Ureter (tissue), 1 donor: ENCODE data around the gene CREBL2. TPM values are rescaled to one million over a fixed set of nuclear protein-coding genes. Genes with fewer than 3 reads are reported as not detected.
"Not testable (repeated sequence)": the region's sequence is repeated elsewhere in the genome, so short reads cannot be mapped to it uniquely, and the experiment has no call there.

ENCODE experiments used
- DNase-seq: peaks from one replicate; pipeline ENCODE4 v3.0.0-alpha.2; 2020; ENCODE audit warnings: low spot score
- total RNA-seq: library from RNA; stranded (reverse); gene quantifications from one replicate; pipeline ENCODE4 v1.2.4, GENCODE V29; 2023
- donor health status: DM: yes; HTN: yes; CAD: no.

CREBL2 gene
- total RNA-seq = 26.6 TPM

- peak; percentile 95 for DNase-seq
These were observed at the start of gene CREBL2 for GRCh38 chr12:12611512-12612306. CREBL2 (plus strand) TSS chr12:12611876; CDS start chr12:12612173, 297 bp downstream.

GRCh38 chr12:12562016-12562483, 49.6 kb upstream of the CREBL2 start:
- peak; percentile 47 for DNase-seq

- DNase-seq = peak; percentile 92
These were observed 49.0 kb upstream of the CREBL2 start, which contains the start of gene DUSP16 for GRCh38 chr12:12562585-12563261. DUSP16 (minus strand) TSS chr12:12562863; CDS start chr12:12521098, 41,765 bp downstream.

GRCh38 chr12:12563290-12563928, 48.3 kb upstream of the CREBL2 start:
- no peak for DNase-seq

- DNase-seq = no peak
These were observed 46.8 kb upstream of the CREBL2 start for GRCh38 chr12:12564911-12565310.

GRCh38 chr12:12565971-12566370, 45.7 kb upstream of the CREBL2 start:
- not testable (repeated sequence) for DNase-seq

- no peak for DNase-seq
These were observed 39.0 kb upstream of the CREBL2 start for GRCh38 chr12:12572659-12573058.

GRCh38 chr12:12577786-12578185, 33.9 kb upstream of the CREBL2 start:
- DNase-seq = no peak

GRCh38 chr12:12580716-12581115, 31.0 kb upstream of the CREBL2 start:
- DNase-seq = not testable (repeated sequence)

- peak; percentile 29 for DNase-seq
These were observed 29.3 kb upstream of the CREBL2 start for GRCh38 chr12:12582193-12582881.

GRCh38 chr12:12582895-12583303, 28.8 kb upstream of the CREBL2 start:
- DNase-seq = peak; percentile 68

- peak; percentile 30 for DNase-seq
These were observed 28.0 kb upstream of the CREBL2 start for GRCh38 chr12:12583510-12584178.

- no peak for DNase-seq
These were observed 26.4 kb upstream of the CREBL2 start for GRCh38 chr12:12585115-12585863.

GRCh38 chr12:12586879-12587675, 24.6 kb upstream of the CREBL2 start:
- no peak for DNase-seq

- no peak for DNase-seq
These were observed 23.8 kb upstream of the CREBL2 start for GRCh38 chr12:12587878-12588277.

GRCh38 chr12:12588436-12588835, 23.2 kb upstream of the CREBL2 start:
- not testable (repeated sequence) for DNase-seq

- no peak for DNase-seq
These were observed 20.7 kb upstream of the CREBL2 start for GRCh38 chr12:12590961-12591360.

GRCh38 chr12:12592930-12593329, 18.7 kb upstream of the CREBL2 start:
- no peak for DNase-seq

GRCh38 chr12:12595929-12596328, 15.7 kb upstream of the CREBL2 start:
- not testable (repeated sequence) for DNase-seq
